HEK293 (cell line): Measurements from ENCODE around the gene TEX19.

ENCODE experiments used
- CTCF ChIA-PET: fragments of 350-600 bp; formaldehyde crosslinking; extraction: SDS; loops from one replicate; lab custom pipeline; 2021; ENCODE audit warnings: antibody characterized with exemption; lab: Yijun Ruan, JAX
- POLR2A ChIA-PET: fragments of 300-600 bp; formaldehyde crosslinking; extraction: SDS; loops from one replicate; lab custom pipeline; 2020; ENCODE audit warnings: antibody characterized with exemption, inconsistent platforms; lab: Yijun Ruan, JAX
- H3K27ac ChIP-seq: fragments of 200-500 bp; sonication (Bioruptor generic); 2 replicates; pipeline ENCODE4 v1.5.1; 2014; ENCODE audit warnings: low read depth, low read length, control low read depth, inconsistent platforms; ENCODE audit errors: extremely low read depth
- H3K36me3 ChIP-seq, 2 experiments: fragments of 200-500 bp in 1 of 2; sonication (Bioruptor generic) in 1 of 2; 1 replicate in 1 of 2; 2 replicates in 1 of 2; pipeline ENCODE4 v1.5.1; 2014 to 2017; ENCODE audit warnings: inconsistent platforms in 2 of 2, low read length in 2 of 2; ENCODE audit not compliant: control insufficient read depth in 2 of 2, insufficient read depth in 1 of 2
- H3K4me1 ChIP-seq: fragments of 200-500 bp; sonication (Bioruptor generic); 2 replicates; pipeline ENCODE4 v1.5.1; 2014; ENCODE audit warnings: mild to moderate bottlenecking, low read length, inconsistent platforms; ENCODE audit not compliant: control insufficient read depth, insufficient read depth
- H3K4me3 ChIP-seq: 2 replicates; pipeline ENCODE4 v1.5.1; 2011; ENCODE audit warnings: low read depth, mild to moderate bottlenecking, control low read depth, low read length, moderate library complexity
- H3K9me3 ChIP-seq: fragments of 200-500 bp; sonication (Bioruptor generic); 2 replicates; pipeline ENCODE4 v1.5.1; 2014; ENCODE audit warnings: low read depth, low read length, inconsistent platforms; ENCODE audit not compliant: control insufficient read depth, insufficient read depth
- GFI1B ChIP-seq: fragments of 450-650 bp; formaldehyde crosslinking; IDR thresholded peaks from 2 replicates; pipeline ENCODE4 v1.5.1; 2016; ENCODE audit warnings: missing biosample characterization, missing genetic modification characterization
- MEIS1 ChIP-seq: sonication (generic); formaldehyde crosslinking; IDR thresholded peaks from 2 replicates; pipeline ENCODE4 v1.8.1; 2022; ENCODE audit warnings: missing genetic modification reagents, mild to moderate bottlenecking, borderline replicate concordance
- MZF1 ChIP-seq: fragments of 450-650 bp; formaldehyde crosslinking; IDR thresholded peaks from 2 replicates; pipeline ENCODE4 v1.5.1; 2017; ENCODE audit warnings: missing biosample characterization, missing genetic modification characterization, borderline replicate concordance
- PRDM2 ChIP-seq: fragments of 450-650 bp; formaldehyde crosslinking; IDR thresholded peaks from 2 replicates; pipeline ENCODE4 v1.5.1; 2016; ENCODE audit warnings: missing biosample characterization, missing genetic modification characterization, borderline replicate concordance
- TCF7L2 ChIP-seq: IDR thresholded peaks from 2 replicates; pipeline ENCODE4 v1.6.1; 2011; ENCODE audit warnings: low read depth, mild to moderate bottlenecking, inconsistent platforms, low read length, moderate library complexity, borderline replicate concordance
- ZBTB1 ChIP-seq: fragments of 450-650 bp; formaldehyde crosslinking; IDR thresholded peaks from 2 replicates; pipeline ENCODE4 v1.5.1; 2016; ENCODE audit warnings: missing biosample characterization, missing genetic modification characterization
- ZBTB48 ChIP-seq: fragments of 450-650 bp; formaldehyde crosslinking; IDR thresholded peaks from 2 replicates; pipeline ENCODE4 v1.5.1; 2016; ENCODE audit warnings: missing biosample characterization, missing genetic modification characterization
- ZNF19 ChIP-seq: fragments of 450-650 bp; formaldehyde crosslinking; IDR thresholded peaks from 2 replicates; pipeline ENCODE4; 2016; ENCODE audit warnings: missing biosample characterization, missing genetic modification characterization, low read depth
- ZNF324 ChIP-seq: fragments of 450-650 bp; formaldehyde crosslinking; IDR thresholded peaks from 2 replicates; pipeline ENCODE4 v1.5.1; 2016; ENCODE audit warnings: missing biosample characterization, missing genetic modification characterization
- ZNF341 ChIP-seq: fragments of 450-650 bp; formaldehyde crosslinking; IDR thresholded peaks from 2 replicates; pipeline ENCODE4; 2016; ENCODE audit warnings: low read depth, missing biosample characterization, missing genetic modification characterization
- ZNF398 ChIP-seq: fragments of 450-650 bp; formaldehyde crosslinking; IDR thresholded peaks from 2 replicates; pipeline ENCODE4 v1.5.1; 2017; ENCODE audit warnings: missing biosample characterization, missing genetic modification characterization
- ZNF521 ChIP-seq: fragments of 450-650 bp; formaldehyde crosslinking; IDR thresholded peaks from 2 replicates; pipeline ENCODE4 v1.5.1; 2017; ENCODE audit warnings: missing biosample characterization, mild to moderate bottlenecking, missing genetic modification characterization
- ZNF549 ChIP-seq: fragments of 450-650 bp; IDR thresholded peaks from 2 replicates; pipeline ENCODE4 v1.5.1; 2018; ENCODE audit warnings: missing biosample characterization, missing genetic modification characterization, mild to moderate bottlenecking, inconsistent platforms, moderate library complexity
- ZNF585B ChIP-seq: fragments of 450-650 bp; formaldehyde crosslinking; IDR thresholded peaks from 2 replicates; pipeline ENCODE4 v1.5.1; 2016; ENCODE audit warnings: missing biosample characterization, missing genetic modification characterization
- ZNF626 ChIP-seq: fragments of 450-650 bp; sonication (Bioruptor Pico); formaldehyde crosslinking; IDR thresholded peaks from 2 replicates; pipeline ENCODE4 v1.5.1; 2018; ENCODE audit warnings: missing biosample characterization, missing genetic modification characterization, inconsistent platforms
- ZNF76 ChIP-seq: fragments of 450-650 bp; formaldehyde crosslinking; IDR thresholded peaks from 2 replicates; pipeline ENCODE4; 2016; ENCODE audit warnings: low read depth, missing biosample characterization, missing genetic modification characterization, borderline replicate concordance
- ZNF785 ChIP-seq: fragments of 450-650 bp; formaldehyde crosslinking; IDR thresholded peaks from 2 replicates; pipeline ENCODE4 v1.5.1; 2016; ENCODE audit warnings: missing biosample characterization, missing genetic modification characterization
- ZNF791 ChIP-seq: fragments of 450-650 bp; formaldehyde crosslinking; IDR thresholded peaks from 2 replicates; pipeline ENCODE4 v1.5.1; 2016; ENCODE audit warnings: missing biosample characterization, missing genetic modification characterization
- ZNF792 ChIP-seq: fragments of 450-650 bp; formaldehyde crosslinking; IDR thresholded peaks from 2 replicates; pipeline ENCODE4 v1.5.1; 2016; ENCODE audit warnings: missing biosample characterization, missing genetic modification characterization
- ZNF837 ChIP-seq: fragments of 450-650 bp; formaldehyde crosslinking; IDR thresholded peaks from 2 replicates; pipeline ENCODE4 v1.5.1; 2016; ENCODE audit warnings: missing biosample characterization, missing genetic modification characterization
- TF ChIP-seq, protein P1 (sequence below): IDR thresholded peaks from 2 replicates; pipeline ENCODE4 v1.6.1; 2011; ENCODE audit warnings: mild to moderate bottlenecking, low read depth, low read length, borderline replicate concordance

The TEX19 gene

DNA sequence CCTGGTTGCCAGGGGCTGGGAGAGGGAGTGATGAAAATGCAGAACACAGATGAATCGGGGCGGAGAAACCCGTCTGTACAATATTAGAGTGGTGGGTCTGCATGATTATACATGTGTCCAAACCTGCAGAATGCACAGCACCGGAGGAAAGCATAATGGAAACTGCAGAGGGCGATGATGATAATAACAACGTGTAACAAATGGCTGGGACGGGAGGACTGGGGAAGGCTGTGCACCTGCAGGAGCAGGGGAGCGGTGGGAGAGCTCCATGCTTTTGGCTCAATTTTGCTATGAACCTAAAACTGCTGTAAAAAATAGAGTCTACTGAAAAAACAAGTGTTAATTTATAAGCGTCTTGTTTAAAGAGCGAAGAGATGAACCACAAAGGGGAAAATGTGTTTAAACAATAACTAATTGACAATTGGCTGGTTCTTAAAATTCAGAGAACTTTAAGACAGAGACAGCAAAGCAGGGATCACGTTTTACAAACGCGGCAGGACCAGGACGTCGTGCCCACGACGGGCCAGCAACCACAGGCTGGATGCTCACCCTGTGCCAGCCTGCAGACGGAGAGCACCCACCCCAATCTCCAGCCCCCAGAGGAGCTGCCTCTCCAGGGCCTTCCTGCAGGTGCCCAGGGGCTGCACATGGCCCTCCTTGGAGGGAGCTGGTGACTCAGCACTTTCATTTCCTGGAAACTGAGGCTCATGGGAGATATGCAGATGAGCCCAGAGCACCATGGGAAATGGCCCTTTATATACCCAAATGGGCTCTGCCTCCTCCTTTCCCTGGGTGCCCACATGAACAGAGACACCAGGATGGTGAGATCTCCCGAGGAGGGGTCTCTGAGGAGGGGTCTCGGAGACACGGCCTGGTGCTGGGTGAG is at the start of gene TEX19 (continued):
- TF ChIP-seq ZBTB48 (tag by site-specific recombination) (peak; percentile 70), ZNF626 (tag by site-specific recombination) (no peak), ZNF76 (tag by site-specific recombination) (peak; percentile 96), ZNF785 (tag by site-specific recombination) (no peak), ZNF341 (no peak), MEIS1 (CRISPR knock-in tag) (no peak), GFI1B (tag by site-specific recombination) (no peak), ZNF792 (no peak), ZBTB1 (no peak), TCF7L2 (no peak), ZNF521 (tag by site-specific recombination) (no peak), ZNF19 (tag by site-specific recombination) (no peak), ZNF585B (tag by site-specific recombination) (no peak), ZNF398 (no peak)
- TF ChIP-seq, protein P1, sequence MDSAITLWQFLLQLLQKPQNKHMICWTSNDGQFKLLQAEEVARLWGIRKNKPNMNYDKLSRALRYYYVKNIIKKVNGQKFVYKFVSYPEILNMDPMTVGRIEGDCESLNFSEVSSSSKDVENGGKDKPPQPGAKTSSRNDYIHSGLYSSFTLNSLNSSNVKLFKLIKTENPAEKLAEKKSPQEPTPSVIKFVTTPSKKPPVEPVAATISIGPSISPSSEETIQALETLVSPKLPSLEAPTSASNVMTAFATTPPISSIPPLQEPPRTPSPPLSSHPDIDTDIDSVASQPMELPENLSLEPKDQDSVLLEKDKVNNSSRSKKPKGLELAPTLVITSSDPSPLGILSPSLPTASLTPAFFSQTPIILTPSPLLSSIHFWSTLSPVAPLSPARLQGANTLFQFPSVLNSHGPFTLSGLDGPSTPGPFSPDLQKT: no peak

- no peak for TF ChIP-seq PRDM2 (tag by site-specific recombination)
- TF ChIP-seq MZF1: no peak
- TF ChIP-seq ZNF549 (tag by site-specific recombination): no peak
- no peak for TF ChIP-seq ZNF837 (tag by site-specific recombination)
- TF ChIP-seq ZNF324 (tag by site-specific recombination): no peak
- no peak for TF ChIP-seq ZNF791
- TF ChIP-seq, all 188 proteins: peak for 0
Observed at GRCh38 chr17:82309656-82310570, 49.1 kb upstream of the TEX19 start.

More at GRCh38 chr17:82309656-82310570, 49.1 kb upstream of the TEX19 start:
- Histone ChIP-seq H3K4me1 (no peaks in the 10 kb centered on the region), H3K4me3 (no peak overlapping the region), H3K36me3 (no peaks in the 10 kb centered on the region), H3K9me3 (no peaks in the 10 kb centered on the region), H3K27ac (no peak overlapping the region)
- CTCF ChIA-PET: interaction anchor here (0.7 to 1.0 kb wide), 6 partner anchors 8 to 269 kb away, joined by 3 to 6 read pairs (median 3); no protein-coding TSS in a partner anchor
- POLR2A ChIA-PET: interaction anchor here (1.2 kb wide), 1 partner anchor 12 kb away, joined by 3 read pairs; no protein-coding TSS in a partner anchor
